HG02885 (cell line): ENCODE measurements around the gene CFAP157.

Source experiments
- ATAC-seq: cut with Tn5 transposase; IDR thresholded peaks from one replicate; pipeline ENCODE4 v1.9.1; 2021; ENCODE audit warnings: mild to moderate bottlenecking; ENCODE audit not compliant: unreplicated experiment, poor library complexity

CFAP157 gene

DNA sequence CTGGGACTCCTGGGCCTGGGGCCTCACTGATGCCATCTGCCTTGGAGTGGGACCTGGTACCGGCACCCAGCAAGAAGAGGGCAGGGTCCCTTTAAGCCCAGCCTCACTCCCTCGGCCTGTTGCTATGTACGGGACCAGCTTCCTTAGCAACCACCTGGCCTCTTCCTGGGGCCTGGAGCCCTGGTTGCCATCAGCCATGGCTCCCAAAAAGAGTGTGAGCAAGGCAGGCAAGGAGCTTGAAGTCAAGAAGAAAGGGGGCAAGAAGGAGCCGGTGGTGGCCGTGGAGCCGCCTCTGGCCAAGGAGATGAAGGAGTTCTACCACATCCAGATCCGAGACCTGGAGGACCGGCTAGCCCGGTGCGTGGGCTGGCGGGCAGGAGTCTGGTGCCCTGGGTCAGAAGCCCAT is at the start of gene CFAP157:
Gene CFAP157 (plus strand): TSS at position 153 of the 406 bp plus-strand sequence. CDS start 44 bp downstream, at position 197.
- no peak for ATAC-seq

DNA sequence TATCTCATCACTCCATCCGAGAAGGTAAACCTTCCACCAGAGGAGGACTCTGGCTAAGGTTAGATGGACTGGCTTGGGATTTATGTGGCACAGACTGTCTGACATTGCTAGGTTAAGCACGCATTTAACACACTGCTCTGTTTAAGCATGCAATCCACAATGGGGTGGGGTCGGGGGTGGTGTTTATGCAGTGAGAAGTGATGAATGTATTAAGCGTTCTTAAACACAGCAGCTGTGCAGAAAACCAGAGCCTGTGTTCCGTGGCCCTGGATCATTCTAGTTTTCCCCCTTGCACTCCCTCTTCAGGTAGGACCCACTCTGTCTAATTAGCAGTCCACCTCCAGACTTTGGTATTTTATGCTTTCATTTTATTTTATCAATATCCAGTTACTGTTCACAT is 48.4 kb upstream of the CFAP157 start:
- no peak for ATAC-seq

DNA sequence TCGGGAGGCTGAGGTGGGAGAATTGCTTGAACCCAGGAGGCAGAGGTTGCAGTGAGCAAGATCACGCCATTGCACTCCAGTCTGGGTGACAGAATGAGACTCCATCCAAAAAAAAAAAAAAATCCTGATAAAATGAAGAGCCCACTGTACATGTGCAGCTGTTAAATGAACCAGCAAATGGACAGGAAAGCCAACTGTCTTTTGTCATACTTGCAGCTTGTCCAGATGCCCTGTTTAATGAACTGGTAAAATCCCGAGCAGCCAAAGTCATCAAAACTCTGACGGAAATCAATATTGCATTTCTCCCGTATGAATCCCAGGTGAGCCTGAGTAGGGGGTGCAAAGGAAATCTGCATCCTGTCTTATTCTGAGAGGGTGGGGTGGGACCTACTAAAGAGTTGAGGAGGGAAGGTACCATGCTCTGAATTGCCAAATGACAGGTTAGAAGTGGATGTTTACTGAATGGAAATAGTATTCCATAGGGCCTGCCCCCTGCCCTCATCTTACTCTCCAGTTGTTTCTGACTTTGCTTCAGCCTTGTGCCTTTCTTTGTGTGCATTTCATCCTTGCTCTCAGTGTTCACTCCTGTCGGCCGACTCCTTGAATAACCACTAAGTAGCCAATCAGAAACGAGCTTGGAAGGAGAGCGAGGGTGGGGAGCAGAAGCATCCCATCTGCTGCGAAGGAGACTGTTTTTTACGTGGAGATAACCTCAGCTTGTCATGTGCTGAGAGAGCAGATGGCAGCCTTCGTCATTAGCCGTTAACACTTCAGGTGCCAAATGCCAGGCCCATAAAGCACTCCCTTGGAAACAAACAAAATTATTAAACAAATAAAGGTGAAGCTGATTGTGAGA is 45.7 kb upstream of the CFAP157 start:
- no peak for ATAC-seq

DNA sequence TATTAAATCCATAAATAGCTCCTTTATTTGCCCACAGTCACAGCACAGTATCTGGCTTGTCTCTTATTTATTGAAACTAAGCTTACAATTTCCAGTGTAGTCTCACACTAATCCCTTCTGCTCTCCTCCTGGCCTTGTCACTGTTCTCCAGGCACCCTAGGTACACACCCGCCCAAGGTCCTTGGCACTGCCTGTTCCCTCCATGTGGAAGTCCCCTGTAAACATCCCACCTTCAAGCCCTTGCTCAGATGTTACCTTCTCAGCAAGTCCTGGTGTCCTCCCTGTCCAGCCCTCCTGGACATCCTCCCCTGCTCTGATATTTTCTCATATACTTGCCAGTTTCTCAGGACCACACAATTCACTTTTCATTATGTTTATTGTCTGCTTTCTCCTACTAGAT is 44.2 kb upstream of the CFAP157 start:
- ATAC-seq = no peak

DNA sequence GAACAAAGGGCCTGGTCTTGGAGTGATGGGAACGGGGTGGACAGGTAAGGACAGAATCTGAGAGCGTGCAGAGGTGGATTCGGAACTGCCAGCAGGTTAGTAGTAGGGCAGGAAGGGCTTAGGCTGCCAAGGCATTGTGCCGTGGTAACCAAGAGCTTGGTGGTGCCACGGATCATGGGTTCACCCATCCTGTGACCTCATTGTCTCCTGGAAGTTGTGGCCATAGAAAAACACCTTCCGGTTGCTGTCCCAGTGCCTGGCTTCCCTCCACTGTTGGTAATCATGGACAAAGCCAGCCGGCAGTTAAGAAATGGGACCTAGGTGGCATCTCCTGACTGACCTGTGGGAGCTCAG is 42.5 kb upstream of the CFAP157 start:
- ATAC-seq = no peak

DNA sequence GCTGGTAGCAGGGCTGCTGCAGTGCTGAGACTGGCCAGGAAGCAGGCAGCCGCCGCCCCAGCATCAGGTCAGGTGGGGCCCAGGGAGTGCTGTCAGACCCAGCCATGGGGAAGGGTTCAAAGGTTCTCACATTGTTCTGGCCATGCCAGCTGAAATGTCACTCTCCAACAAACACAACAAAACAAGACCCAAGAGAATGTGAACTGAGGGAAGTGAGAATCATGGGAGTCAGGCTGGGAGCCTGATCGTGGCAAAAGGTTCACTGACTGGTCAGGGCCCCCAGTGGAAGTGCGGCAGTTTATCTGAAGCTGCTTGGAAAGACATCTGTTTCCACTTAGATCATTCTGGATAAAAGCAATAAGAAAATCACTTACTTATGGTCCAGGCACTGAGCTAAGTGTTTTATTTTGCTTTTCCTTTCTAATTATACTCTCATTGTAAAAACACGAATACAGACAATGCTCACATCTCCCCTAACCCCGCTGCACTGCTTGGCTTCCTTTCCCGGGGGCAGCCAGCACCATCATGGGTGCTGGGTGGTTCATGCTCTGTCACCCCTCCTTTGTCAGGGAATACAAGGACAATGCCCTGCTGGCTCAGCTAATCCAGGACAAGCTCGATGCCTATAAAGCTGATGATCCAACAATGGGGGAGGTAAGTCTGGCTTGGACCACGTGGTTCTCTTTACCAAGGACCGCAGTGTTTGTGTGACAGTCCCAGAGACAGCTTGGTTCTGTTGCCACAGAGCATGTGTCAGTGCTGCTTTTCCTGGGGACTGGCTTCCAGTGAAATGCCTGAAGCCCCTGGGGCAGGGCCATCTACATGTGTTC is 41.9 kb upstream of the CFAP157 start:
- no peak for ATAC-seq

DNA sequence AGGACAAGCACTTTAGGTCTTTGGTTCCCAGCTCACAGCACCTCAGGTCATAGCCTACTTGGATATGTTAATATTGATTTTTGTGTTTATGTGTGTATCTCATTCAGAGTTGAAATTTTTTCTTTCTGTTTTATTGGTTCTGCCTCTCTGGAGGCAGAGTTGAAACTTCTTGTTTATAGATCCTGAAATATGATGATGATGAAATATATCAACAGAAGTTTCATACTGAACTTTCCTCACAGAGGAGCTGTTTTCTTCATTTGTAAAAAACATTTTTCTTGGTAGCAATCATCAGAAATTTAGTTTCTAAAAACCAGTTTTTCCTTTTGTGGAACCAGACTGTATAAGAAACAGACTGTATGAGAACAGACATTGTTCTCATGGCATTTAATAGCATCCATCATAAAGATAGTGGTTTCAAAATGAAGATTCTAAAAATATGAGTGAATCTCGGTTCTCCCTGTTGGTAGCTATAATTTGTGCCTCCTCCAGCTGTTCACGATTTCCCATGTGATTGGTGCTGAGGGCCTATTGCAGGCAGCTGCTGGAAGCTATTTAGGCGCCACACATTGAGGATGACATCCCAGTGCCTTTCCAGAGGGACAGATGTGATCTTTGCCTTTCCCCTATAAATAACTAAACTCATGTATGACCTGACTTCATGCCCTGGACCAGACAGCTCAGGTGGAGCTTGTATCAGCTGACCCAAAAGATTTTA is 39.5 kb upstream of the CFAP157 start:
- ATAC-seq = no peak

DNA sequence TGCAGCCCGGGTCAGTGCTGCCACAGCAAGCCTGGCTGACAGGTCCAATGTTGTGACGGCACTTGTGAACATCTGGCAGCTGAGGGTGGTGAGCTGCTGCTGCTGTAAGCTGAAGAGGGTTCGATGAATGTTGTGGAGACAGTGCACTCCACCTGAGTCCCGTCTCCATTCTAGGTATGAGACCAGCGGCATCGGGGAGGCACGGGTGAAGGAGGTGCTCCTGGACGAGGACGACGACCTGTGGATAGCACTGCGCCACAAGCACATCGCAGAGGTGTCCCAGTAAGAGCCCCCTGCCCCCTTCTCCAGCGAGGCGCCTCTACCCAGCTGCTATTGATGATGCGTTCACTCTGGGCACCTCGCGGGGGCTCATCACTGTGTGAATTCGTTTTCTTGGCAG is 38.9 kb upstream of the CFAP157 start:
- ATAC-seq = no peak

DNA sequence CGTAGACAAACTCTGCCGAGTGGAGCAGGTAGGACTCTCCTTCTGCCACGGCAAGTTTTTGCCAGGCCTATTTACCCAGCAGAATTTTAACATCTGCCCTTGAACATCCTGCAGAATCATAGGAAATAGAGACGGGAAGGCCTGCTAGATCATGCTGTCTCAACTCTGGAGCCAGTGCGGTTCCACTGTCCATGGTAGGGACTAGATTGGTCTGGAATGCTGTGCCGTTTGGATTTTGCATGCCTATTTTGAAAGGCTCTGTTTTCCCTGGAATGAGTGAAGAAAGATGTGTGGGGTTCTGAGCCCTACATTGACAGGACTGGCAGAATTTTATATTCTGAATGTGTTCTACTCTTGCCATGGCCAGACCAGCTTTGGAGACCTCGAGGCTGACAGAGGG is 33.6 kb upstream of the CFAP157 start:
- no peak for ATAC-seq

DNA sequence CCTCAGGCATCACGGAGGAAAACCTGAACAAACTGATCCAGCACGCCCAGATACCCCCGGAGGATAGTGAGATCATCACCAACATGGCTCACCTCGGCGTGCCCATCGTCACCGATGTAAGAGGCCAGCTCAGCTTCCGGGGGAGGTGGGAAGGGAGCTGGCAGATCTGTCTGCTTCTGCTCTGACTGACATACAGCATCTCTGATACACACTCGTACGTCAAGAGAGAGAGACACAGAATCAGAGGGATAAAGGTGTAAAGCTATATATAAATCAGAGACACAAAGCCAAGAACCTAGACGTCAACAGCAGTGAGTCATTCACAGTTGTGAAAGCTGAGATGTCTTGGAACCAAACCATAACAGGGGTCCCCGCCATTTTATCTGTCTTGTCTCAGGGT is 30.1 kb upstream of the CFAP157 start:
- ATAC-seq = no peak

DNA sequence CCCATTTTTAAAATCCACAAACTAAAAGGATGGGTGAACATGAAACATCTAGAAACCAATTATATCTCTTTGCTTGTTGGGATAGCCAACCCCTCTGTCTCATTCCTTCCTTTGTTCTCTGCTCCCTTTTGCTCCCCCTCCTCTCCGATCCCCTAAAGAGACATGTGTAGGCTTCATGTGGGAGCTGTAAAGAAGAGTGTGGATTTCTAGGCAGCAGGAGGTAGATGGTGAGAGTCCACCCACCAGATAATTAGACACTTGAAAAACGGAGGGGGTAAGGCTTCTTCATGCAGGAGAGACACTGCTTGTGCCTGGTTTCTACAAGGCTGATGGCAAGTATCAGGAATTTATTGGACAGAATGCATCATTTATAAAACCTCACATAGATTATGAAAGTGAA is 27.3 kb upstream of the CFAP157 start:
- no peak for ATAC-seq

DNA sequence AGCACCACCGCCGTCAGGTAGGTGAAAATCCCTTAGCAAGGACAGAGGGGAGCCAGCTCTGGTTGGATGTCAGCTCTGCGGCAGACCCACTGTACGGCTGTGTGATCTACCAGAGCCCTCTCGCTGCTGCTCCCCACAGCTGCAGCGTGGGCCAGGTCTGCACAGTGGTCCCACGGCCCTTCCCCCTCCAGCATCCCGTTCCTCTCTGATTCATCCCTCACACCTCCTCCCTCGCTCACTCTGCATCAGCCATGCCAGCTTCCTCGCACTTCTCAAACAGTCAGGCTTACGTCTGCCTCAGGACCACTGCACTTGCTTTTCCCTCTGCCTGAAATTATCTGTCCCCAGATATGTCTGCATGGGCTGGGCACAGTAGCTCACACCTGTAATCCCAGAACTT is 26.6 kb upstream of the CFAP157 start:
- no peak for ATAC-seq

DNA sequence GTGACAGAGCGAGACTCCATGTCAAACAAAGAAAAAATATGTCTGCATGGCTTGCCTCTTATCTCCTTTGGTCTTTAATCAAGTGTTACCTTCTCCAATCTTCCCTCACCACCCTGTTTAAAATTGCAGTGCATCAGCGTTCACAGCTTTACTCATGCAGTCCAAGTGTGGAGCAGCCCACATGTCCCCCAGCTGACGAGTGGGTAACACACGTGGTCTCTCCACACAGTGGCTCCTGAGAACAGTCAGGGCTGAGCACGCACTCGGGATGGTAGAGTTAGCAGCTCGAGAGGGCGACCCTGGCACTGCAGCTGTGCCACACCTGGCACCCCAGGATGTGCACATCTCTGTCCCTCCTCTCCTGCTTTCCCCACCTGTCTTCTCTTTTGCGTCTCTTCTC is 25.9 kb upstream of the CFAP157 start:
- ATAC-seq = no peak

DNA sequence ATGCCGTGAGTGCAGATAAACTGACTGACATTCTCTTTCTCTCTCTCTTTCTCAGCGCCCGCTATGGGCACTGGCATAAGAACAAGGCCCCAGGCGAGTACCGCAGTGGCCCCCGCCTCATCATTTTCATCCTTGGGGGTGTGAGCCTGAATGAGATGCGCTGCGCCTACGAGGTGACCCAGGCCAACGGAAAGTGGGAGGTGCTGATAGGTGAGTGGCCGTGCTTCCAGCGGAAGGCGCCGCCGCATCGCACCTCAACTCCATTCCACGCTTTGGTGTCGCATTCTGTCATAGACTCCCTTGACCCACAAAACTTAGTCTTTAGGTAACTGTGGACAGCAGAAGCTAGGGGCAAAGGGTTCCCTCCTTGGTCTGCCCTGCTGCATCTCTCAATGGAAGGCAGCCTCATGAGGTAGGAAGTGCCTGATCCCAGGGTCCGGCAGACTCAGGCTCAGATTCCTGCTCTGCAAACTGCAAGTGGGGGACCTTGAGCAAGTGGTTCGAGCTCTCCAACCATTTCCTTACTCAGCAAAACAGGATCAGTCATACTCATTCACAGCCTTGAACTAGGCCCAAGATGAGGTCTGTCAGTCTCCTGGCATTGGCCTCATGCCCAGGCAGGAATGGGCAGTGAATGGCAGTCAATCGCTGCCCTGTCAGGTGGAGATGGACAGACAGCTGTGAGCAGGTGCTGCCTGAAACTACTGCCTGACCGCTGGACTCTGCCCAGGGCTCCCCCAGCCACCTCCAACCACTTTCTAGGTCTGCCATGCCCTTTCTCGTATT is 24.2 kb upstream of the CFAP157 start:
- ATAC-seq = no peak

DNA sequence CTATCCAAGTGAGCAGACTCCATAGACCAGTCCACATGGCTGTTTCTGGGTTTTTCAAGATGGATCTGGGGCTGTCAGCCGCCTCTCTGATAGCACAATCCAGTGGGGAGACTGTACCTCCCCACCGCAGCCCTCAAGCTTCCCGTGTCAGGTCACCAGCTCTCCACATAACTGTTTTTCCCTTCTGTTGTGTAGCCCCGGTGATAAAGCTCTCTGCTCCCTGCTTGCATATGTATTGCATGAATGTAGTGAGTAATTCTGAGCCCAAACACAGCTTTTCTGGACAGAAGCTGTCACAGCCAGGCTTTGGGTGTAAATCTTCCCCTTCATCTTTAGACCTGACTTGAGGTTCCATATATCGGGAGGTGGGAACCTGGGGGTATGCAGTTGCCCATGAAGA is 23.1 kb upstream of the CFAP157 start:
- no peak for ATAC-seq

DNA sequence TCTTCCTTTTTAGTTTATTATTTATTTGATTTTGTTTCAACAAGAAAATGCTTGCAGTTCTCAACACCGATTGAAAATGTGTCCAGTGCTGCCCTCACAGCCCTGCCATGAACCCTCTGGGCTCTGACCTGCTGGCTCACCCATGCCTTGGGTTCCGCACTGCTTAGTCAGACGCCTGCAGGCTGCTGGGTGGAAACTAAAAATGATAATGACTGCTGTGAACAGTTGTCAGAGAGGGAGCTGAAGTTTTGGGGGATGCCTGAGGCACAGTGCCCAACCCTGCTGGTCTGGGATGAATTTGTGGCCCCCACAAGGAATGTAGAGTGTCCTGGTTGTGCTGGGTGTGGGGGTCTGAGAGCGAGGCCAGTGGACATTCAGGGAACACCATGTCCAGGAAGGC is 22.2 kb upstream of the CFAP157 start:
- no peak for ATAC-seq

DNA sequence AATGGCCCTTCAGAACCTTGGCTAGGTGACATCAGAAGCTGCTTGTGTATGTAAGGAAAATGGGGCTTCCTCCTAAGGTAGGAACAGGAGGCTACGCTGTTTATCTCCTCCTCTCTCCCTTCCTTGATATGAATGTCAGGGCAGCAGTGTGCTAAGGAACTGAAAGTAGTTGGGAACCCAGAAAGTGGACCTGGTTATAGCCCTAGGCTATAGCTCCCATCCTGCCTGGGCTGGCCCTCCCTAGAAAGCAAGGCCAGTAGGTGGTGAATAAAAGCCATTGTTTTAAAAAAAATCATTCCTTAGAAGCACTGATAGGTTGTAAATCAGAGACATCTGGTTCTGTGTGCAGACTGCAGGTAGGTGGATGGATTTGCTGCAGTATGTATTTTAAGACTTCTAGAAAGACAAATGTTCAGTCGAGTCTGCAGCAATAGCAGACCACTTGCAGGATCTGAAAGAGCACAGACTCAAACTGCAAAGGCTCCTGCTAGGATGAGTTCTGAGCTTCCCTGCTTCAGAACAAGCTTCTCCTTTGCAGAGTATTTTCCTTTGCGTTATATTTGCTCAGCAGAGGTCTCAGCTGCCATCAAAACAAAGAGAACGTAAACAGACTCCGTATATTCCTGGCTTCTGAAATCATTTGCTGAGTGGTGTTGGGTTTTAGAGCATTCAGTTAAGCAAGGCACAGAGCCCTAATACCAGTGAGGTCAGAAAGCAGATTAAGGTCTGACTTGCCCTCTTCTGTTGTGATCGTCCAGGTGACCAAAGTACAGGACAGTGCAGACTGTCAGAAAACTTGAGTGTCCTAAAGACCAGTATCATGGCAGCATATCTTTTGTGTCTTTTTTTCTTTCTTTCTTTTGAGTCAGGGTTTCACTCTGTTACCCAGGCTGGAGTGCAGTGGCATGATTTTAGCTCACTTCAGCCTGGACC is 20.1 kb upstream of the CFAP157 start:
- no peak for ATAC-seq

DNA sequence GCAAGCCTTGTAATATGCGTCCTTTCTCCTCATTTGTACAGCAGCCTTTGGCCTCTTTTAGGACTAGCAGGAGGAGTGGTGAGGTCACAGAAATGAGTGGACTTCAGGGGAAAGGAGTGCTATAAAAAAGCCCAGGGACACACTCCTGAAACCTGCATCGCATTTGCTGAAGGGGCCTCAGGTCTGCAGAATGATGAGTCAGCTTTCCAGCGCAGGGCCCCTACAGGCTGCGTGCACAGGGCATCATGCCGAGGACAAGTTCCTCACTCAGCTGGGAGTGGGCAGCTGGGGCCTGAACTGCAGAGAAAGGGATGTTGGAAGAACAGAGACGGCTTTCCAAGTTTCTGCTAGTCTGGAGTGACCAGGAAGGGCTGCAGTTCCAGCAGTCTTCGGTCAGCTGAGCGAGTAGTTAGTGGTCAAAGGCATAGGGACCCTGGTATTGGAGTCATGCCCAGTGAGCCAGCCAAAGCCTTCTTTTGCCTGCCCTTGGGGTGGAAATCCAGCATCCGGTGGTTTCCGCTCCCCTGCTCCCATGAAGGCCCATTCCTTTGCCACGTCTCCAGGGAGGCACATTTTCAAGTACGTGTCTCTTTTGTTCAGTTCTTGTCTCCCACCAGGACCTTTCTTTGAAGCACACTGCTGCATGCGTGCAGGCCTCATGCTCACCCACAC is 17.3 kb upstream of the CFAP157 start:
- no peak for ATAC-seq

DNA sequence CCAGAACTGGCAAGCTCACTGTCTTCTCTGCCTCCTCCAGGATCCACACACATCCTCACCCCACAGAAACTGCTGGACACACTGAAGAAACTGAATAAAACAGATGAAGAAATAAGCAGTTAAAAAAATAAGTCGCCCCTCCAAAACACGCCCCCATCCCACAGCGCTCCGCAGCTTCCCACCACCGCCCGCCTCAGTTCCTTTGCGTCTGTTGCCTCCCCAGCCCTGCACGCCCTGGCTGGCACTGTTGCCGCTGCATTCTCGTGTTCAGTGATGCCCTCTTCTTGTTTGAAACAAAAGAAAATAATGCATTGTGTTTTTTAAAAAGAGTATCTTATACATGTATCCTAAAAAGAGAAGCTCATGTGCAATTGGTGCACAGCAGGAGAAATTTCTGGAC is 16.1 kb upstream of the CFAP157 start:
- ATAC-seq = no peak
